ENCODE results near the gene HDDC2.

DNA sequence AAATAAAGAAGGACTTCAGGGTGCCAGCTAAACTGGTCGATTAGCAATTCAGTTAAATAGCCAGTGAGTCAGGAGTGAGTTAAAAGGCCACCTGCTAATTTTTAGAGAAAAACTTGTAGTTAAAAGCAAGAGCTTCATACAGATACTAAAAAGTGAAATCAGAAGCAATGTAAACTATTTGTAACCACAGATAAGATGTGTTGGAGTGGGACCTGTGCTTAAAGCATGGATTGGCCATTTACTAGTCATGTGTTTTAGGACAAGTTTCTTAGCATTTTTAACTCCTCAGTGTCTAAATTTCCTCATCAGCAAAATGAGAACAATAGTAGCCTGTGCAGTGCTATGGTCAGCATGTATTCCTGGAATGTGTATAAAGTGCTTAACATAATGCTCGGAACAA lies 23.8 kb upstream of the HDDC2 start:
- no peak for TF ChIP-seq CTCF (IDR thresholded peaks at IDR 0.05)
- TF ChIP-seq POLR2A (IDR thresholded peaks at IDR 0.05) = no peak

Measured in Peyer's patch (tissue), 4 donors.